HEK293 (cell line): ENCODE results near the gene CELF4.

Experiments used
- CTCF ChIA-PET: fragments of 350-600 bp; formaldehyde crosslinking; extraction: SDS; loops from one replicate; lab custom pipeline; 2021; ENCODE audit warnings: antibody characterized with exemption; lab: Yijun Ruan, JAX
- POLR2A ChIA-PET: fragments of 300-600 bp; formaldehyde crosslinking; extraction: SDS; loops from one replicate; lab custom pipeline; 2020; ENCODE audit warnings: antibody characterized with exemption, inconsistent platforms; lab: Yijun Ruan, JAX
- H3K27ac ChIP-seq: fragments of 200-500 bp; sonication (Bioruptor generic); 2 replicates; pipeline ENCODE4 v1.5.1; 2014; ENCODE audit warnings: low read depth, low read length, control low read depth, inconsistent platforms; ENCODE audit errors: extremely low read depth
- H3K36me3 ChIP-seq, 2 experiments: fragments of 200-500 bp in 1 of 2; sonication (Bioruptor generic) in 1 of 2; 1 replicate in 1 of 2; 2 replicates in 1 of 2; pipeline ENCODE4 v1.5.1; 2014 to 2017; ENCODE audit warnings: inconsistent platforms in 2 of 2, low read length in 2 of 2; ENCODE audit not compliant: control insufficient read depth in 2 of 2, insufficient read depth in 1 of 2
- H3K4me1 ChIP-seq: fragments of 200-500 bp; sonication (Bioruptor generic); 2 replicates; pipeline ENCODE4 v1.5.1; 2014; ENCODE audit warnings: mild to moderate bottlenecking, low read length, inconsistent platforms; ENCODE audit not compliant: control insufficient read depth, insufficient read depth
- H3K4me3 ChIP-seq: 2 replicates; pipeline ENCODE4 v1.5.1; 2011; ENCODE audit warnings: low read depth, mild to moderate bottlenecking, control low read depth, low read length, moderate library complexity
- H3K9me3 ChIP-seq: fragments of 200-500 bp; sonication (Bioruptor generic); 2 replicates; pipeline ENCODE4 v1.5.1; 2014; ENCODE audit warnings: low read depth, low read length, inconsistent platforms; ENCODE audit not compliant: control insufficient read depth, insufficient read depth
- EGR2 ChIP-seq: fragments of 450-650 bp; formaldehyde crosslinking; IDR thresholded peaks from 2 replicates; pipeline ENCODE4 v1.5.1; 2016; ENCODE audit warnings: low read depth, missing biosample characterization, missing genetic modification characterization
- ELK4 ChIP-seq: IDR thresholded peaks from 2 replicates; pipeline ENCODE4 v1.6.1; 2011; ENCODE audit warnings: mild to moderate bottlenecking, low read depth, low read length, borderline replicate concordance
- KLF8 ChIP-seq: fragments of 450-650 bp; formaldehyde crosslinking; IDR thresholded peaks from 2 replicates; pipeline ENCODE4 v1.5.1; 2016; ENCODE audit warnings: missing biosample characterization, missing genetic modification characterization
- RBAK ChIP-seq: fragments of 450-650 bp; formaldehyde crosslinking; IDR thresholded peaks from 2 replicates; pipeline ENCODE4 v1.5.1; 2016; ENCODE audit warnings: missing biosample characterization, missing genetic modification characterization
- REPIN1 ChIP-seq: fragments of 450-650 bp; formaldehyde crosslinking; IDR thresholded peaks from 2 replicates; pipeline ENCODE4 v1.5.1; 2017; ENCODE audit warnings: missing biosample characterization, missing genetic modification characterization, low read depth
- SALL2 ChIP-seq: fragments of 450-650 bp; formaldehyde crosslinking; IDR thresholded peaks from 2 replicates; pipeline ENCODE4 v1.5.0; 2017; ENCODE audit warnings: missing biosample characterization, mild to moderate bottlenecking, missing genetic modification characterization, borderline replicate concordance
- ZFHX2 ChIP-seq: fragments of 450-650 bp; formaldehyde crosslinking; conservative IDR thresholded peaks from 2 replicates; pipeline ENCODE4 v1.5.1; 2016; ENCODE audit warnings: missing biosample characterization, missing genetic modification characterization
- ZNF114 ChIP-seq: fragments of 450-650 bp; formaldehyde crosslinking; IDR thresholded peaks from 2 replicates; pipeline ENCODE4 v1.5.0; 2017; ENCODE audit warnings: missing biosample characterization, missing genetic modification characterization
- ZNF140 ChIP-seq: fragments of 450-650 bp; formaldehyde crosslinking; IDR thresholded peaks from 2 replicates; pipeline ENCODE4 v1.5.1; 2016; ENCODE audit warnings: missing biosample characterization, missing genetic modification characterization
- ZNF155 ChIP-seq: fragments of 450-650 bp; formaldehyde crosslinking; IDR thresholded peaks from 2 replicates; pipeline ENCODE4 v1.5.1; 2016; ENCODE audit warnings: missing biosample characterization, missing genetic modification characterization
- ZNF157 ChIP-seq: fragments of 450-650 bp; formaldehyde crosslinking; IDR thresholded peaks from 2 replicates; pipeline ENCODE4 v1.5.1; 2016; ENCODE audit warnings: missing biosample characterization, missing genetic modification characterization
- ZNF2 ChIP-seq: fragments of 450-650 bp; formaldehyde crosslinking; IDR thresholded peaks from 2 replicates; pipeline ENCODE4 v1.5.1; 2016; ENCODE audit warnings: missing biosample characterization, missing genetic modification characterization
- ZNF202 ChIP-seq: fragments of 450-650 bp; formaldehyde crosslinking; IDR thresholded peaks from 2 replicates; pipeline ENCODE4 v1.5.1; 2016; ENCODE audit warnings: missing biosample characterization, missing genetic modification characterization, borderline replicate concordance
- ZNF292 ChIP-seq: fragments of 450-650 bp; formaldehyde crosslinking; IDR thresholded peaks from 2 replicates; pipeline ENCODE4 v1.5.1; 2016; ENCODE audit warnings: low read depth, missing biosample characterization, missing genetic modification characterization, borderline replicate concordance
- ZNF366 ChIP-seq: fragments of 450-650 bp; formaldehyde crosslinking; conservative IDR thresholded peaks from 2 replicates; pipeline ENCODE4 v1.5.1; 2016; ENCODE audit warnings: missing biosample characterization, missing genetic modification characterization
- ZNF37A ChIP-seq: fragments of 450-650 bp; IDR thresholded peaks from 2 replicates; pipeline ENCODE4 v1.5.1; 2018; ENCODE audit warnings: missing biosample characterization, missing genetic modification characterization
- ZNF391 ChIP-seq: fragments of 450-650 bp; formaldehyde crosslinking; IDR thresholded peaks from 2 replicates; pipeline ENCODE4 v1.5.1; 2016; ENCODE audit warnings: low read depth, missing biosample characterization, missing genetic modification characterization, borderline replicate concordance
- ZNF404 ChIP-seq: fragments of 450-650 bp; formaldehyde crosslinking; IDR thresholded peaks from 2 replicates; pipeline ENCODE4 v1.5.1; 2017; ENCODE audit warnings: missing biosample characterization, missing genetic modification characterization
- ZNF449 ChIP-seq: fragments of 450-650 bp; formaldehyde crosslinking; IDR thresholded peaks from 2 replicates; pipeline ENCODE4 v1.5.1; 2017; ENCODE audit warnings: missing biosample characterization, mild to moderate bottlenecking, missing genetic modification characterization, moderate library complexity
- ZNF501 ChIP-seq: fragments of 450-650 bp; formaldehyde crosslinking; IDR thresholded peaks from 2 replicates; pipeline ENCODE4 v1.5.1; 2016; ENCODE audit warnings: missing biosample characterization, missing genetic modification characterization
- ZNF529 ChIP-seq: fragments of 450-650 bp; formaldehyde crosslinking; IDR thresholded peaks from 2 replicates; pipeline ENCODE4 v1.5.1; 2017; ENCODE audit warnings: missing genetic modification characterization, missing biosample characterization; ENCODE audit not compliant: insufficient replicate concordance
- ZNF560 ChIP-seq: fragments of 450-650 bp; formaldehyde crosslinking; IDR thresholded peaks from 2 replicates; pipeline ENCODE4 v1.5.1; 2017; ENCODE audit warnings: missing biosample characterization, missing genetic modification characterization, borderline replicate concordance
- ZNF561 ChIP-seq: fragments of 450-650 bp; IDR thresholded peaks from 2 replicates; pipeline ENCODE4 v1.5.1; 2018; ENCODE audit warnings: missing biosample characterization, missing genetic modification characterization, borderline replicate concordance
- ZNF571 ChIP-seq: fragments of 450-650 bp; formaldehyde crosslinking; IDR thresholded peaks from 2 replicates; pipeline ENCODE4 v1.5.0; 2017; ENCODE audit warnings: missing biosample characterization, missing genetic modification characterization
- ZNF701 ChIP-seq: fragments of 450-650 bp; formaldehyde crosslinking; IDR thresholded peaks from 2 replicates; pipeline ENCODE4 v1.5.1; 2016; ENCODE audit warnings: missing biosample characterization, missing genetic modification characterization
- ZSCAN23 ChIP-seq: fragments of 450-650 bp; formaldehyde crosslinking; IDR thresholded peaks from 2 replicates; pipeline ENCODE4 v1.5.1; 2016; ENCODE audit warnings: missing biosample characterization, missing genetic modification characterization
- TF ChIP-seq, protein P1 (sequence below): fragments of 450-650 bp; formaldehyde crosslinking; IDR thresholded peaks from 2 replicates; pipeline ENCODE4 v1.5.1; 2016; ENCODE audit warnings: missing biosample characterization, missing genetic modification characterization

CELF4 gene

GRCh38 chr18:37561986-37562385 lies 3.6 kb downstream of the CELF4 start:
- ChIA-PET POLR2A (no interaction called here), CTCF (no interaction called here)
- Histone ChIP-seq H3K4me3 (no peak overlapping the region), H3K9me3 (no peaks in the 10 kb centered on the region), H3K4me1 (no peaks in the 10 kb centered on the region), H3K36me3 (no peaks in the 10 kb centered on the region), H3K27ac (no peak overlapping the region)
- TF ChIP-seq ZNF501, result no peak
- TF ChIP-seq ZNF571, result no peak
- TF ChIP-seq ZFHX2, result peak; percentile 66

- no peaks in the 10 kb centered on the region for H3K4me1 ChIP-seq
- POLR2A ChIA-PET, result no interaction called here
- no peaks in the 10 kb centered on the region for H3K9me3 ChIP-seq
These were observed 5.6 kb downstream of the CELF4 start for GRCh38 chr18:37560003-37560402.

GRCh38 chr18:37559194-37559593 lies 6.4 kb downstream of the CELF4 start:
- POLR2A ChIA-PET, result no interaction called here

More at GRCh38 chr18:37560003-37560402, 5.6 kb downstream of the CELF4 start:
- H3K27ac ChIP-seq, result no peak overlapping the region
- no peak for TF ChIP-seq ZNF701
- no peak for TF ChIP-seq ZNF501
- TF ChIP-seq ZNF155 (tag by site-specific recombination), result no peak
- no peak for TF ChIP-seq ZNF2
- TF ChIP-seq REPIN1 (tag by site-specific recombination), result no peak
- TF ChIP-seq ZNF391 (tag by site-specific recombination), result no peak
- no peak for TF ChIP-seq ZNF449 (tag by site-specific recombination)
- no peak for TF ChIP-seq ZNF292 (tag by site-specific recombination)
- no peak for TF ChIP-seq ZNF529 (tag by site-specific recombination)
- TF ChIP-seq, all 188 proteins: peak for 0
- CTCF ChIA-PET, result interaction anchor here (1.8 kb wide), 1 partner anchor 21 kb away, joined by 9 read pairs; no protein-coding TSS in a partner anchor
- Histone ChIP-seq H3K36me3 (no peaks in the 10 kb centered on the region), H3K4me3 (no peak overlapping the region)

GRCh38 chr18:37554399-37554787 lies 11.2 kb downstream of the CELF4 start:
- POLR2A ChIA-PET, result no interaction called here
- CTCF ChIA-PET, result interaction anchor here (0.6 kb wide), 1 partner anchor 10 kb away, joined by 3 read pairs; no protein-coding TSS in a partner anchor
- no peaks in the 10 kb centered on the region for H3K36me3 ChIP-seq
- H3K9me3 ChIP-seq, result no peaks in the 10 kb centered on the region
- no peak overlapping the region for H3K27ac ChIP-seq
- H3K4me3 ChIP-seq, result no peak overlapping the region
- H3K4me1 ChIP-seq, result no peaks in the 10 kb centered on the region
- no peak for TF ChIP-seq ZNF560 (tag by site-specific recombination)
- TF ChIP-seq ZNF404 (tag by site-specific recombination), result no peak
- no peak for TF ChIP-seq SALL2 (tag by site-specific recombination)
- no peak for TF ChIP-seq ZNF114 (tag by site-specific recombination)
- no peak for TF ChIP-seq ZNF366 (tag by site-specific recombination)
- TF ChIP-seq ZSCAN23 (tag by site-specific recombination), result no peak
- TF ChIP-seq ZNF561 (tag by site-specific recombination), result no peak
- no peak for TF ChIP-seq KLF8 (tag by site-specific recombination)
- TF ChIP-seq, protein P1, sequence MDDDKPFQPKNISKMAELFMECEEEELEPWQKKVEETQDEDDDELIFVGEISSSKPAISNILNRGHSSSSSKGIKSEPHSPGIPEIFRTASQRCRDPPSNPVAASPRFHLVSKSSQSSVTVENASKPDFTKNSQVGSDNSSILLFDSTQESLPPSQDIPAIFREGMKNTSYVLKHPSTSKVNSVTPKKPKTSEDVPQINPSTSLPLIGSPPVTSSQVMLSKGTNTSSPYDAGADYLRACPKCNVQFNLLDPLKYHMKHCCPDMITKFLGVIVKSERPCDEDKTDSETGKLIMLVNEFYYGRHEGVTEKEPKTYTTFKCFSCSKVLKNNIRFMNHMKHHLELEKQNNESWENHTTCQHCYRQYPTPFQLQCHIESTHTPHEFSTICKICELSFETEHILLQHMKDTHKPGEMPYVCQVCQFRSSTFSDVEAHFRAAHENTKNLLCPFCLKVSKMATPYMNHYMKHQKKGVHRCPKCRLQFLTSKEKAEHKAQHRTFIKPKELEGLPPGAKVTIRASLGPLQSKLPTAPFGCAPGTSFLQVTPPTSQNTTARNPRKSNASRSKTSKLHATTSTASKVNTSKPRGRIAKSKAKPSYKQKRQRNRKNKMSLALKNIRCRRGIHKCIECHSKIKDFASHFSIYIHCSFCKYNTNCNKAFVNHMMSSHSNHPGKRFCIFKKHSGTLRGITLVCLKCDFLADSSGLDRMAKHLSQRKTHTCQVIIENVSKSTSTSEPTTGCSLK (tag by site-specific recombination), result no peak
- no peak for TF ChIP-seq ZNF140 (tag by site-specific recombination)
- TF ChIP-seq ELK4, result no peak
- no peak for TF ChIP-seq RBAK (tag by site-specific recombination)
- no peak for TF ChIP-seq ZNF202 (tag by site-specific recombination)
- no peak for TF ChIP-seq ZNF157 (tag by site-specific recombination)

More at GRCh38 chr18:37559194-37559593, 6.4 kb downstream of the CELF4 start:
- Histone ChIP-seq H3K36me3 (no peaks in the 10 kb centered on the region), H3K4me3 (no peak overlapping the region), H3K27ac (no peak overlapping the region), H3K9me3 (no peaks in the 10 kb centered on the region)
- CTCF ChIA-PET, result no interaction called here
- no peak for TF ChIP-seq ZNF37A (tag by site-specific recombination)
- TF ChIP-seq ZFHX2, result peak; percentile 50
- no peak for TF ChIP-seq ZNF501
- peak; percentile 17; the same call in 1 of the 2 replicates for TF ChIP-seq EGR2 (tag by site-specific recombination)
- TF ChIP-seq, all 188 proteins: peak for 2
- no peaks in the 10 kb centered on the region for H3K4me1 ChIP-seq
